CD4-positive, alpha-beta T cell treated with Interleukin-21 for 1 hour (primary cell): ENCODE measurements around the gene RPP14.
"Not testable (repeated sequence)": the region's sequence is repeated elsewhere in the genome, so short reads cannot be mapped to it uniquely, and the experiment has no call there.

Experiments
- DNase-seq: peaks from one replicate; pipeline ENCODE4 v3.0.0-alpha.2; 2020

The RPP14 gene

GRCh38 chr3:58333206-58334012, 27.4 kb downstream of the RPP14 start:
- peak; percentile 27 for DNase-seq

GRCh38 chr3:58334013-58334321, 27.9 kb downstream of the RPP14 start:
- no peak for DNase-seq

GRCh38 chr3:58334506-58334884, 28.4 kb downstream of the RPP14 start:
- no peak for DNase-seq

- no peak for DNase-seq
These were observed 29.6 kb downstream of the RPP14 start for GRCh38 chr3:58335652-58335947.

GRCh38 chr3:58336135-58336882, 30.3 kb downstream of the RPP14 start:
- DNase-seq, result no peak

- DNase-seq, result no peak
These were observed 31.1 kb downstream of the RPP14 start for GRCh38 chr3:58337190-58337589.

- DNase-seq, result not testable (repeated sequence)
These were observed 33.1 kb downstream of the RPP14 start for GRCh38 chr3:58339146-58339545.

GRCh38 chr3:58340594-58341244, 34.7 kb downstream of the RPP14 start:
- no peak for DNase-seq

- DNase-seq, result no peak
These were observed 35.3 kb downstream of the RPP14 start for GRCh38 chr3:58341376-58341775.

GRCh38 chr3:58342676-58343075, 36.6 kb downstream of the RPP14 start:
- no peak for DNase-seq

GRCh38 chr3:58345457-58345856, 39.4 kb downstream of the RPP14 start:
- no peak for DNase-seq

- DNase-seq, result no peak
These were observed 40.3 kb downstream of the RPP14 start for GRCh38 chr3:58346368-58346767.

- DNase-seq, result no peak
These were observed 41.9 kb downstream of the RPP14 start for GRCh38 chr3:58347984-58348383.

- peak; percentile 14 for DNase-seq
These were observed 44.0 kb downstream of the RPP14 start for GRCh38 chr3:58349792-58350626.

- DNase-seq, result no peak
These were observed 44.6 kb downstream of the RPP14 start for GRCh38 chr3:58350627-58351013.

GRCh38 chr3:58351920-58352319, 45.9 kb downstream of the RPP14 start:
- no peak for DNase-seq

- DNase-seq, result no peak
These were observed 46.6 kb downstream of the RPP14 start for GRCh38 chr3:58352626-58353025.

GRCh38 chr3:58353722-58354553, 47.9 kb downstream of the RPP14 start:
- DNase-seq, result peak; percentile 33

- DNase-seq, result no peak
These were observed 49.1 kb downstream of the RPP14 start for GRCh38 chr3:58355179-58355578.

- DNase-seq, result peak; percentile 5
These were observed 50.0 kb downstream of the RPP14 start for GRCh38 chr3:58356054-58356453.

- no peak for DNase-seq
These were observed 51.4 kb downstream of the RPP14 start for GRCh38 chr3:58357402-58357801.

- DNase-seq, result no peak
These were observed 52.0 kb downstream of the RPP14 start for GRCh38 chr3:58358092-58358491.
